Stimulated activated CD8-positive, alpha-beta memory T cell treated with anti-CD3 and anti-CD28 coated beads, Interleukin-12 subunit alpha, Interleukin-12 subunit beta, amount 100 ng/mL, for 1 hour (primary cell): ENCODE results near the gene ZSCAN5A.
"Not testable (repeated sequence)": the region's sequence is repeated elsewhere in the genome, so short reads cannot be mapped to it uniquely, and the experiment has no call there.

ENCODE experiments used
- DNase-seq: peaks from one replicate; pipeline ENCODE4 v3.0.0-alpha.2; 2020; ENCODE audit warnings: low read depth

The ZSCAN5A gene

DNA sequence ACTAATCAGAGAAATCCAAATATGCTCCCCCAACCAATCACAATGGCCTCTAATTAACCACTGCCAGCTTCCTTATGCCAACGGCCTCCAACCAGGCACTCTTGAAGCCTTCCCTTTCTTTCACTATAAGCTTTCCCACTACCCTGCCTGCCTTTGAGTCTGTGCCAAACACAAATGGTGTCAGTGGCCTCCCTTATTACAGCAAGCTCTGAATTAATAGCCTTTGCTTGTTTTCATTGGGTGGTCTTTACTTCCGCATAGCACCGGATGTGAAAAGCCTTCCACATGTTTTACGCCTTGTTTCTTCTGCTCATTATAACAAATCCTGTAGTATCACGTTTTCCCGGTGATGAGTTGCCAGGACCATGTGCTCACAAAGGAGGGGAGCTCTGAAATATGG is 43.5 kb downstream of the ZSCAN5A start:
- no peak for DNase-seq

DNA sequence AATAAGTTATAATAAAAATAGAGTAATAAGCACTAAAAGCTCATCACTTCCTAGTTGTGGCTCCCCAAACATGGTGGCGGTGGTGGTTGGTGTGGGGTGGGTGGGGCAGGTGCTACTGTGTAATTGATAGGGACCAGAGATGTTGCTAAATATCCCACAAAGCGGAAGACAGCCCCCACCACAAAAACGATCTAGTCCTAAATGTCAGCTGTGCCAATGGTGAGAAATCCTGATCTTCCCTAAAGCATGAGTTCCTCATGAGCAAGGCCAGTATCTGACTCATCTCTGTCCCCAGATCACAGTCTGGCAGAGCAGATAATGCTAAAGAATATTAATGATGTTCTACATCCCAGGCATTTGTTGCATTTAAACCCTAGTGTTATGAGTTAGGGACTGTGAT is 44.0 kb downstream of the ZSCAN5A start:
- DNase-seq, result no peak

DNA sequence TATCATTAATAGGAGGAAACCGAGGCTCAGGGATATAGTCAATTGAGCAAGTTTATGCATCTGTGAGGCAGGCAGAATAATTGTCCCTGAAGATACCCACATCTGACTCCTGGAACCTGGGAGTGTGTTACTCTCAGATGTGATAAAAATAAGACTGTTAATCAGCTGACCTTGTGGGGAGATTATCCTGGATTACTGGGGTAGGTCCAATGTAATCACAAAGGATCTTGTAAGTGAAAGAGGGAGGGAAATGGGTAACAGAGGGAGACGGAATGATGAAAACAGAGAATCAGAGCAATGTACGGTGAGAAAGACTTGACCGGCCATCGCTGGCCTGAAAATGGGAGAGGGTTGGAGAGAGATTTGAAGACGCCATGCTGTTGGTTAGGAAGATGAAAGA is 45.3 kb downstream of the ZSCAN5A start:
- no peak for DNase-seq

DNA sequence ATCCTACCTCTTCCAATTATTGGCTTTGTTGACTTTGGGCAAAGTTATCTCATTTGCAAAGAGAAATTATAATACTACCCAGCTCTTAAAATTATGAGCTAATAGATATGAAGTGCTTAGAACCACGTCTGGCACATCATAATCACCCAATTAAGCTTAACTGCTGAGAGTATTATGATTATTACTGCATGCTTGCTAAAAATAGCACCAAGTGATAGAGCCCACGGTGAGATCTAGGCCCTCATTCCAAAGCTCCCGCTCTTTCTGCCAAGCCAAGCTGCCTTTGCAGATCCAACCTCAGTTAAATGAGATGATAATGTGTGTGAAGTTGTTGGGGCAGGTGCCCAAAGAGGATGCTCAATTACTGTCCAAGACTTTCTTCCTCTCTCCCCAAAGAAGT is 48.6 kb downstream of the ZSCAN5A start:
- no peak for DNase-seq

DNA sequence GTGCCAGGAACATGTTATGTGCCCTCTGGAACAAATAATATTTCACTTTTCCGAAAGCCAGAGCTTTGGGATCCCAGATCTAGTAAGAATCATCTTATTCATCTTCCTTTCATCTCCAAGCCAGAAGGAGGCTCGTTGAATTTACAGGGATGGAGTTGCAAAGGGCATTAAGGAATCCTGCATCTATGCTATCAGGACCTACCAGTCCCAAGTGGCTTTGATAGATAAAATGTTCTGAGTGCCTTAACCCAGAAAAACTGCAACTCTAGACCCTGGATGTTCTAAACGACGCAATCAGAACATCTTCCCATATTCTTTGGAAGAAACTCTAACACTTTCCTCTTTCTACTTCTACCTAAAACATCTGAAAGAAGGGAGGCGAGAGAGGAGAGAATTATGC is 51.3 kb downstream of the ZSCAN5A start:
- DNase-seq, result no peak

DNA sequence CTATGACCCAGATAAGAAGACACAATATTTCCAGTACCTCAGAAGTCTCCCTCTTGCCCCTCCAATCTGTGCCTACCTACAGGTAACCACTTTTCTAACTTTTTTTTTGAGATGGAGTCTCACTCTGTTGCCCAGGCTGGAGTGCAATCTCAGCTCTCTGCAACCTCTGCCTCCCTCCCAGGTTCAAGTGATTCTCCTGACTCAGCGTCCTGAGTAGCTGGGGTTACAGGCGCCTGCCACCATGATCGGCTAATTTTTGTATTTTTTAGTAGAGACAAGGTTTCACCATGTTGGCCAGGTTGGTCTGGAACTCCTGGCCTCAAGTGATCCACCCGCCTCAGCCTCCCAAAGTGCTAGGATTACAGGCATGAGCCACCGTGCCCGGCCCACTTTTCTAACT is 52.7 kb downstream of the ZSCAN5A start:
- not testable (repeated sequence) for DNase-seq

DNA sequence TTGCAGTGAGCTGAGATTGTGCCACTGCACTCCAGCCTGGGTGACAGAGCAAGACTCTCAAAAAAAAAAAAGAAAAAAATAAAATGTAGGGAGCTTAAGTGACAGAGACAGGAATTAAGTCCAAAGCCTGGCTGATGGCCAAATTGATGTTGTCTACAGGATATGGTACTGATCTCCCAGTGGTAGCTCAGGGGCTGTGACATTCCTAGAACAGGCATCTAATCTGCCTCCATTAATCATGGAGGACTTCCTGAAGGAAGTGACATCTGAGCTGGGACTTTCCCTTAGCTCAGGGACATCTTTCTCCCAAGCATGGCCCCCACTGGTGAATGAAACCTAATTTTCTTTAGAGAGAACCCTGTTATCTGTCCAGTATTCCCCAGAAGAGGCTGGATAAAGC is 53.5 kb downstream of the ZSCAN5A start:
- DNase-seq, result no peak

DNA sequence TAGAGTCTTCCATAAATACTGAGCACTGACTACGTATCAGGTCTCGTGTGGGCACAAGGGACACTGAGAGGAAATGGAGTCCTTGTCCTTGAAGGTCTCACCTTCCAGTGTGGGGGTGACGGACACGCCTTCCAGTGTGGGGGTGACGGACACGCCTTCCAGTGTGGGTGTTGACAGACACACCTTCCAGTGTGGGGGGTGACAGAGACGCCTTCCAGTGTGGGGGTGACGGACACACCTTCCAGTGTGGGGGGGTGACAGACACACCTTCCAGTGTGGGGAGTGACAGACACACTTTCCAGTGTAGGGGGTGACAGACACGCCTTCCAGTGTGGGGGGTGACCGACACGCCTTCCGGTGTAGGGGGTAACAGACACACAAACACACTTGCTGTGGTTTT is 56.4 kb downstream of the ZSCAN5A start:
- no peak for DNase-seq

DNA sequence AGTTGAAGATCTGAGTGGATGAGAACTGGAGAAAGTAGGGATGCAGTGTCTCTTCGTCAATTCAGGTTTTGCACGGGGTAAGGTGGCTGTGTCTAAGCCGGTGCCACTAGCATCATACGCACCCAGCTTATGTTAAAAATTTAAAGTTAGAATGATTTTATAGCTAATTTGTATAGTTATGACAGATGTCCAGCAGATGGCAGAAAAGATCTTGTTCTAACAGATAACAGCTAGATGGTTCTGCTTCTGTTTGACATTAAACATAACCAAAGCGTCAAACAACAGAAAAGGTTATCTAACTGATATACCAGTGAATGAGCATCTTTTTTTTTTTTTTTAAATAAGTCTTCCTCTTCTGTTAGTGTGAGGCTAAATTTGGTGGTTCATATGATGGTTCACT is 60.9 kb downstream of the ZSCAN5A start:
- no peak for DNase-seq

DNA sequence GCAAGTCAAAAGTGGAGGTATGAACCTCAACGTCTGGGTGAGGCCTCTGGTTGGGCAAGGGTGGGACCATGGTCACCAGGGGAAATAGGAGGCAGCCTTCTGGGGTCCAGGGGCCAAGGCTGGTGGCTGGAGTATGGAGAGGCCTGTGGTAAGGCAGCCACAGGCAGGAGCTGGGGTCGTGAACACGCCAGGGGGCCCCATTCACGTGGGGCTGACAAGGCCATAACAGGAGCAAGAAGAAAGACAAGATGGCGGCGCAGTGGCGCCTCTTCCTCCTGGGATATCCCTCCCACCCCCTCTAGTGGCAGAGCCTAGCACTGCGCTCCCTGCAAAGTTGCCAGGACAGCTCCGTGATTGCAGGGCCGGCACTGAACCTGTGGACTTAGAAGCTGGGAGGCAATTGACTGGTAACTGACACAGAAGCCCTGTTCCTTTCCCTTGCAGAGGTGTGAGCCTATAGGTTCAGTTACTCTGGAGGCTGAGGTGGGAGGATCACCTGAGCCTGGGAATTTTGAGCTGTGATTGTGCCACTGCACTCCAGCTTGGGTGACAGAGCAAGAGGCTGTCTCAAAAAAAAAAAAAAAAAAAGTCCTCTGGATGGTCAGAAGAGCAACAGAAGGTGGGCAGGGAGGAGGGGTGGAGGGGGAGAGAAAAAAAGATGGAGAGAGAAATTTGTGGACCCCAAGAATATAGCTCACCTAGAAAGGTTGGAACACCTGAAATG is 61.8 kb downstream of the ZSCAN5A start:
- DNase-seq, result peak; percentile 28

DNA sequence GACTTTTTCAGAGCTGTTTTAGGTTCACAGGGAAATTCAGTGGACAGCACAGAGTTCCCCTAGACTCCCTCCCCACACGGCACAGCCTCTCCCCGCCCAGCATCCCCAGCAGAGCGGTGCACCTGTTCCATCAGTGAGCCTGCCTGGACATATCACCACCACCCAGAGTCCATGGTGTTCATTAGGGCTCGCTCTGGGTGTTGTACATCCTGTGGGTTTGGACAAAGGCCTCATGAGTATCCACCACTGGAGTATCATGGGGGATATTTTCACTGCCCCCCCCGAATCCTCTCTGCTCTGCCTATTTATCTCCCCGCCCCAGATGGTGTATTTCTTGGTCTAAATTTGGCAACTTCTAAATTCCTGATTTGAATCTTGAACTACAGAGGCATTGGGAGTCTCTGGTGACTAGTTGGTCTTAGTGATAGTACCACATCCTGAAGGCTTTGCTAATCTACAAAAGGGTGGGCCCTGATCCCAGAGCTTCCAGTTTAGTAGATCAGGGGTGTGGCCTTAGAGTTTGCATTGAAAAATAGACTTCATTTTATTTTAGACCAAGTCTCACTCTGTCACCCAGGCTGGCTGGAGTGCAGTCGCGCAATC is 65.8 kb downstream of the ZSCAN5A start:
- not testable (repeated sequence) for DNase-seq

DNA sequence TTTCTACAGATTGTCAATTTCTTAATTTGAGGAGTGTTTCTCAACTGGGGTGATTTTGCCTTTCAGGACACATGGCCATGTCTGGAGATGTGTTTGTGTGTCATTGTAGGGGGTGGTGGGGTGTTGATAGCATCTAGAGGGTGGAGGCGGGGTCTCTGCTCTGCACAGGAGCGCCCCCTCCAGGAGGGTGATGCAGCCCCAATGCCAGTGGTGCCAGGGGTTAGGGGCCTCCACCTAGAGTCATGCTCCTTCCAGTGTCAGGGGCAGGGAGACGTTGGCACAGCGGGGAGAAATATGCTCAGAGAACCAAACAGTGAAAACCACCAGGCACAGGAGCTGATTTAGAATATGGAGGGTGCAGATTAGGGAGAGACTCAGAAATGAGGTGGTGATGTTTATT is 68.9 kb downstream of the ZSCAN5A start:
- DNase-seq, result not testable (repeated sequence)

DNA sequence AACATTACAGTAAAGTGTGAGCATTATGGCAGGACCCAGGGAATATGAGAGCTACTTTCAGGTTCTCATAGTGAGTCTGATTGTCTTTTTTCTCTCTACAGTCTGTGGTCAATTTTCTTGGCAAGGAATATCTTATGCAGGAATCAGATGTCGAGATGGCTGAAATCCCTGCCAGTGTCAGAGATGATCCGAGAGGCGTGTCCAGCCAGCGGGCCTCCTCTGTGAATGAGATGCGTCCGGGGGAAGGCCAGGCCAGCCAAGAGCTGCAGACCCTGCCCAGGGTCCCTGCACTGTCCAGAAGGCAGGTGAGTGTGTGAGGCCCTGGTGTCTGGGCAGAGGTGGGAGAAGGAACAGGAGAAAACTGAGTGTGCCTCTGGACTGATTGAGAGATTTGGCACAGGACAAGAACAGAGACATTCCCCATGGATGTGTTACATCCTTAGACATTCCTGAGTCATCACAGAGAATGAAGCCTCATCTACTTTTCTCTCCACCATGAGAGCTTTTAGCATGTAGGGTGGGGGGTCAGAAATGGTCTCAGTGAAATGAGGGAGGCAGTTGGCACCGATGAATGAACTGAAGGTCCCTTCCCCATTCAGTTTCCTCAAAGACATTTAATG is 69.4 kb downstream of the ZSCAN5A start:
- DNase-seq, result no peak

DNA sequence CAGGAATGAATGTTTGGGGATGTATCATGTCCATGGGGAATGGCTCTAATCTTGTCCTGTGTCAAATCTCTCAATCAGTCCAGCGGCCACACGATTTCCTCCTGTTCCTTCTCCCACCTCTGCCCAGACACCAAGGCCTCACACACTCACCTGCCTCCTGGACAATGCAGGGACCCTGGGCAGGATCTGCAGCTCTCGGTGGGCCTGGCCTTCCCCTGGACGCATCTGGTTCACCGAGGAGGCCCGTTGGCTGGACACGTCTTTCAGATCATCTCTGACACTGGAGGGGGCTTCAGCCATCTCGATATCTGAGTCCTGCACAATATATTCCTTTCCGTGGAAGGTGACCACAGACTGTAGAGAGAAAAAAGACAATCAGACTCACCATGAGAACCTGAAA is 91.2 kb downstream of the ZSCAN5A start:
- no peak for DNase-seq

DNA sequence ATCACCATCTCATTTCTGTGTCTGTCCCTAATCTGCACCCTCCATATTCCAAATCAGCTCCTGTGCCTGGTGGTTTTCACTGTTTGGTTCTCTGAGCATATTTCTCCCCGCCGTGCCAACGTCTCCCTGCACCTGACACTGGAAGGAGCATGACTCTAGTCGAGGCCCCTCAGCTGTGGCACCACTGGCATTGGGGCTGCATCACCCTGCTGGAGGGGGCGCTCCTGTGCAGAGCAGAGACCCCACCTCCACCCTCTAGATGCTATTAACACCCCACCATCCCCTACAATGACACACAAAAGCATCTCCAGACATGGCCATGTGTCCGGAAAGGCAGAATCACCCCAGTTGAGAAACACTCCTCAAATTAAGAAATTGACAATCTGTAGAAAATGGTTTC is 91.7 kb downstream of the ZSCAN5A start:
- no peak for DNase-seq

DNA sequence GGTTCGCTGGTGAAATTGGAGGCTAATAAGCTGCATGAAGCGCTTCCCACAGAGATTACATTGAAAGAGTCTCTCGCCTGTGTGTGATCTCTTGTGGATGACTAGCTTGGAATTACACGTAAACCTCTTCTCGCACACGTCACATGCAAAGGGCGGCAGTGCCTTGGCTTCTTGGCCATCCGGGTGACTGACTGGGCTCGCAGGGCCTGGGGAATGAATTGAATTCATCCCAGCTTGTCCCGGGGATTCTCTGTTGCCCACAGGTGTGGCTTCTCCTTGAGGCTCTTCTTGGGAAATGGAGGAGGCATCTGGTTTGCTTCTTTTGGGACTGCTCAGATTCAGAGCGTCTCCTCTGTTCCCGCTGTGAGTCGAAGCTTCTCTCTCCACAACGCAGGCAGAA is 92.8 kb downstream of the ZSCAN5A start:
- no peak for DNase-seq

DNA sequence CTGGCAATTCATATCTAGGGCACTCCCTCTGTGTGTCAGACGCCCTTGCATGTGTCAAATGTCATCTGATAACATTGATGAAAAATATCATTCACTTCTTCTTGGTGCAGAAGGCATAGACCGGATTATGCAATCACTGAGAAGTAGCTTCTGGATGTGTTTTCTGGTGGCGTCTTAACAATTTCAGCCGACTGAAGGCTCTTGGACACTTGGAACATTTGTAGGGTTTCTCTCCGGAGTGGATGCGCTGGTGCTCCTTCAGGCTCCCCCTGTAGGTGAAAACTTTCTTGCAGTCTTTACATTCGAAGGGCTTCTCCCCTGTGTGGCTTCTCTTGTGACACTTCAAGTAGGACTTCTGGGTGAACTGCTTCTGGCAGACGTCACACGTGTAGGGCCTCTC is 93.2 kb downstream of the ZSCAN5A start:
- DNase-seq, result not testable (repeated sequence)

DNA sequence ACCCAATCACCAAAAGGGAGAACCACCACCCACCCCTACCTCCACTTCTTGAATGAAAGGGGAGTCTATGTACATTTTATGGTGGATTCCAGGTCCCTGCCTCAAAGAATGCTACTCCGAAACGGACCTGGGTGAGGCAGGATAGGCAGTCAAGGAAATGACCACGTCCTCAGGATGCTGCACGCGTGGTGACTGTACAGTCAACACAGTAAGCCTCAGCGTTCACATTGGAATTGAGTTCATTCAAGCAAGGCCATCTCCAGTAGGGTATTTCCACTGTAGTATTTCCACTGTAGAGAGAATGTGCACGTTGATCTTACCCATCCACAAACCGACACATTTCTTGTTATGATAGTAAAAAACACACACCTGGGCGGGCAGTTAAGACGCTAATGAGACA is 95.7 kb downstream of the ZSCAN5A start:
- DNase-seq, result no peak

DNA sequence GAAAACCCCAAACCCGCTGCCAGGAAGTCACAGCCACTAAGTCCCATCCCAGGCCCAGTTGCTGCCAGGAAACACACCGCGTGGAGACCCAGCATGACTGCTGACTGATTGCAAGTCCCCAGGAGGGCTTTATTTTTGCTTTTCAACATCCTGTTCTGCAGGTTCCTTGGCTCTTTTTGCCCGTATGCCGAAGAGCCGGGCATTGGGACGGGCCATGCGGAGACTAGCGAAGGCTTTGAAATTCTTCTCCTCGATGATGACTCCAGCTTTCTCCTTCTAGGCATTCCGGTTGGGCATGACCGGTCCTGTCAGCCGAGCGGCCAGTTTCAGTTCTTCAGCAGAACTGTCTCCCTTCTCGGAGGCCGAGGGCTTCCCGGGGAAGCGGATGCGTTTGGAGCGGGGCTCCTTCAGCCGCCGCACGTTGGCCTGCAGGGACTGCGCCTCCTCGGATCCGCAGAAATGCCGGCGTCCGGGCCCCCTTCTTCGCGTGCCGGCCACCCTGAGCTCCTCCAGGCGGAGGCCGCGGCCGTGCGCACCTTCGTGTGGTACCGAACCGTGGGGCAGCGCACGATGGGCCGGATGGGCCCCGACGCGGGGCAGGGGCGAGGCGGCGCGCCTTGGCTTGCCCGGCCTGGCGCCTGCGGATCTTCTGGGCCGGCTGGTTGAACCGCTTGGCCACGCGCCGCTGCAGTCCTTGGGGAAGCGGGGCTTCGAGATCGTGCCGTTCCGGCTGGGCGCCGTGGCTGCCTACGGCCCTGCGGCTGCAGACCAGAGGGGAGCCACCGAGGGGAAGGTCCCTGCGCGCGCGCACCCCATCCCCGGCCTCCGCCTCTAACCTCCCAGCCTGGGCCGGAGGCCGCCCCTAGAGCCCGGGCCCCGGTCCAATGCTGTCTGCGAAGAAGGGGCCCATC is 97.3 kb downstream of the ZSCAN5A start:
- DNase-seq, result no peak

DNA sequence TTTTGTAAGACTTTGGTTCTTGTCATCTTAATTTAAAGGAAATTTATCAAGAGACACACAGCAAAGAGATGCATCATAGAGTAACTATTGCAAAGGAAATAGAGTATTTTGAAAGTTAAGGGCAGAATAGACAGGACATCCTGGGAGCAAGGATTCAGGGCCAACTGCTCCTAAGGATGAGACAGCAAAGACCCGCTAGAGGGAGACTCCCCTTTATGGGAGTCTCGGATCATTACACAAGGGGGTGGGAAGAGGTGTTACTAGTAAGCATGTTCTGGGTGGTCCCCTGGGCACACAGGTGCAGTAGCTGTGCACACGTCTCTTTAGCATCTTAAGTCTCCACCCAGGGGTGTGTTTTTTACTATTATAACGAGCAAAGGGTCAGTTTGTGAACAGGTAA is 102.9 kb downstream of the ZSCAN5A start:
- no peak for DNase-seq

DNA sequence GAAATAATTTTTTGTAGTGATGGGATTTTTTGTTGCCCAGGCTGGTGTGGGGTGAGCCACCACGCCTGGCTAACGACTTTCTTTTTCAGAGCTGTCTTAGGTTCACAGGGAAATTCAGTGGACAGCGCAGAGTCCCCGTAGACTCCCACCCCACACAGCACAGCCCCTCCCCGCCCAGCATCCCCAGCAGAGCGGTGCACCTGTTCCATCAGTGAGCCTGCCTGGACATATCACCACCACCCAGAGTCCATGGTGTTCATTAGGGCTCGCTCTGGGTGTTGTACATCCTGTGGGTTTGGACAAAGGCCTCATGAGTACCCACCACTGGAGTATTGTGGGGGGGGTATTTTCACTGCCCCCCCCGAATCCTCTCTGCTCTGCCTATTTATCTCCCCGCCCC is 104.6 kb downstream of the ZSCAN5A start:
- not testable (repeated sequence) for DNase-seq

DNA sequence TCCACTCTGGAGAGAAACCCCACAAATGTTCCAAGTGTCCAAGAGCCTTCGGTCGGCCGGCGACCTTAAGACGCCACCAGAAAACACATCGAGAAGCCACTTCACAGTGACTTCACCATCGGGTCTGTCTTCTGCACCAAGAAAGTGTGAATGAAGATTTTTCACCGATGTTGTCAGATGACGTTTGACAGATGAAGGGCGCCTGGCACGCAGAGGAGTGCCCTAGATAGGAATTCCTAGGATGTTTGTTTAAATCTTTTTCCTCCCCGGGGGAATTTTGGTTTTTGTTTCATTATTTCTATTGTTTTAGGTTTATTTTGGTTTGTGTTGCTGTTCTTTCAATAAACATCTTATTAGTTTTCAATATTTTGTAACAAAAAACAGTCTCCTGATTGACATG is 105.5 kb downstream of the ZSCAN5A start:
- DNase-seq, result no peak

DNA sequence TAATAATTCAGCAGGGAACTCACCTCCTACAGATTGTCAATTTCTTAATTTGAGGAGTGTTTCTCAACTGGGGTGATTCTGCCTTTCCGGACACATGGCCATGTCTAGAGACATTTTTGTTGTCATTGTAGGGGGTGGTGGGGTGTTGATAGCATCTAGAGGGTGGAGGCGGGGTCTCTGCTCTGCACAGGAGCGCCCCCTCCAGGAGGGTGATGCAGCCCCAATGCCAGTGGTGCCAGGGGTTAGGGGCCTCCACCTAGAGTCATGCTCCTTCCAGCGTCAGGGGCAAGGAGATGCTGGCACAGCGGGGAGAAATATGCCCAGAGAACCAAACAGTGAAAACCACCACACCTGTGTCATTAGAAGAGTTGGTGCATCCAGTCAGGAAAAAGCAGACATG is 107.1 kb downstream of the ZSCAN5A start:
- DNase-seq, result not testable (repeated sequence)
